GM18907 (cell line): ENCODE data around the gene PZP.
A peak's percentile ranks its signal among the peaks of the same experiment; 100 is the strongest.
"Not testable (repeated sequence)": the region's sequence is repeated elsewhere in the genome, so short reads cannot be mapped to it uniquely, and the experiment has no call there.

Source experiments
- ATAC-seq: cut with Tn5 transposase; IDR thresholded peaks from one replicate; pipeline ENCODE4 v1.9.1; 2021; ENCODE audit warnings: mild to moderate bottlenecking, moderate library complexity; ENCODE audit not compliant: unreplicated experiment

The PZP gene

GRCh38 chr12:9208229-9208628 is at the start of gene PZP:
Gene PZP, minus strand, starts transcription at chr12:9208395. Its CDS starts 54 bp downstream, at chr12:9208341.
- no peak for ATAC-seq

GRCh38 chr12:9256758-9257405 is 48.7 kb upstream of the PZP start:
- no peak for ATAC-seq

- no peak for ATAC-seq
Observed at GRCh38 chr12:9256341-9256740, 48.1 kb upstream of the PZP start.

GRCh38 chr12:9255837-9256236 is 47.6 kb upstream of the PZP start:
- ATAC-seq: no peak

- ATAC-seq: no peak
Observed at GRCh38 chr12:9253464-9253863, 45.3 kb upstream of the PZP start.

GRCh38 chr12:9252791-9253190 is 44.6 kb upstream of the PZP start:
- not testable (repeated sequence) for ATAC-seq

DNA sequence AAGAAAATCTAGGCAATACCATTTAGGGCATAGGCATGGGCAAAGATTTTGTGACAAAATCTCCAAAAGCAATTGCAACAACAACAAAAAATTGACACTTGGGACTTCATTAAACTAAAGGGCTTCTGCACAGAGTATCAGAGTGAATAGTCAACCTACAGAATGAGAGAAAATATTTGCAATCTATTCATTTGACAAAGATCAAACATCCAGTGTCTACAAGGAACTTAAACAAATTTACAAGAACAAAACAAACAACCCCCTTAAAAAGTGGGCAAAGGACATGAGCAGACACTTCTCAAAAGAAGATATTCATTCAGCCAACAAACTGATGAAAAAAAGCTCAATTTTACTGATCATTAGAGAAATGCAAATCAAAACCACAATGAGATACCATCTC is 44.1 kb upstream of the PZP start:
- no peak for ATAC-seq

GRCh38 chr12:9248435-9248834 is 40.2 kb upstream of the PZP start:
- no peak for ATAC-seq

GRCh38 chr12:9244894-9245293 is 36.7 kb upstream of the PZP start:
- ATAC-seq: peak; percentile 64

GRCh38 chr12:9243999-9244649 is 35.9 kb upstream of the PZP start:
- no peak for ATAC-seq

- no peak for ATAC-seq
Observed at GRCh38 chr12:9241301-9241700, 33.1 kb upstream of the PZP start.

- no peak for ATAC-seq
Observed at GRCh38 chr12:9240776-9241175, 32.6 kb upstream of the PZP start.

GRCh38 chr12:9240004-9240635 is 31.9 kb upstream of the PZP start:
- ATAC-seq: not testable (repeated sequence)

DNA sequence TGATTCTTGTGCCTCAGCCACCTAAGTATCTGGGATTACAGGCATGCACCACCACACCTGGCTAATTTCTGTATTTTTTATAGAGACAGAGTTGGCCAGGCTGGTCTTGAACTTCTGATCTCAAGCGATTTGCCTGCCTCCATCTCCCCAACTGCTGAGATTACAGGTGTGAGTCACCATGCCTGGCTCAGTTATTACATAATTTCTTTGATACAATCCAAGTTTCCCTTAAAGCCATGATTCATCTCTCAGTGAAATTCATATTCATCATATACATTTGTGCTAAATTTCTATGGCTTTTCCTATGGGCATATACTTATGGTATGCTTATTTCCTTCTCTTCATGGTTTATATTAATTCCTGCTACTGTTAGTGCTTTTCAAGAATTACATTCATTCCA is 29.1 kb upstream of the PZP start:
- ATAC-seq: no peak

GRCh38 chr12:9235519-9235918 is 27.3 kb upstream of the PZP start:
- ATAC-seq: no peak

GRCh38 chr12:9227950-9228349 is 19.8 kb upstream of the PZP start:
- no peak for ATAC-seq

DNA sequence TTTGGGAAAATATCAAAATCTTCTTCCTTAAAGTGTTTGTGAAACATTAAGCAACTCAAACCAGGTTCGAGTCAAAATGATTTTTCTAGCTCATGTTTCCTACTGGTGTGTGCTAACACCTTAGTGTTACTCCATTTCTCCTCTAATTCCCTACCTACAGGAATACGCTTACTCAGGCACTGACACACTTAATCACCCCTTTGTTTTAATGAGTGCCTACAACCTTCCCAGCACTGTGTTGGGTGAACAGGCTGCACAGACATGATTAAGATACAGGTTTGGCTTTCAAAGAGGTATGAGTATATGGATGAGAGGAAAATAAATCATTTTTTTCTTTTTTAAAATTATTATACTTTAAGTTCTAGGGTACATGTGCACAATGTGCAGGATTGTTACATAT is 15.6 kb upstream of the PZP start:
- no peak for ATAC-seq

- no peak for ATAC-seq
Observed at GRCh38 chr12:9221483-9221882, 13.3 kb upstream of the PZP start.

DNA sequence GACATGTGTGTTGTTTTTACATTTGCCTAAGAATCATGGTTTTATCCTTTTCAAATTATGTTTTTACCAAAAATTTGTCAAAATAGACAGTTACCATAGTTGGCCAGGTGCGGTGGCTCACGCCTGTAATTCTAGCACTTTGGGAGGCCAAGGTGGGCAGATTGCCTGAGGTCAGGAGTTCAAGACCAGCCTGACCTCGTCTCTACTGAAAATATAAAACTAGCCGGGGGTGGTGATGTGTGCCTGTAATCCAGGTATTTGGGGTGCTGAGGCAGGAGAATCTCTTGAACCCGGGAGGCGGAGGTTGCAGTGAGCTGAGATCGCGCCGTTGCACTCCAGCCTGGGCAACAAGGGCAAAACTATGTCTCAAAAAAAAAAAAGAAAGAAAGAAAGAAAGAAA is 12.8 kb upstream of the PZP start:
- not testable (repeated sequence) for ATAC-seq

DNA sequence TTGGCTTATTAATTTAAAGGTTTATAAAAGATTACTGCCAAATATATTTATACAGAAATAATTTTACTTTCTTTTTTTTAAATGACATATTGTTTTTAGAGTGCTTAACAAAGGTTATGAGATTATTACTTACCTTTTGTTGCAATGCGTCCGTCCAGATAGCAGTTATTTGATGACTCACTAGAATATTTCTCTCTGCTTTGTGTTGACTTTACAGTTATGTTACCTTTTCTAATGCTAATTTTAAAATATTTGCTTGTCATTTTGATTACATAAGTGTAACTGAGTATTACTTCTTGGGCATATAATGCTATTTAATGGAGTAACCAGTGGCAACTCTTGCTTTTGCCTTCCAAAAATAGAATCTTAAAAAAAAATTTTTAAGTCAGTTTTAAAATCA is 6.3 kb upstream of the PZP start:
- no peak for ATAC-seq

DNA sequence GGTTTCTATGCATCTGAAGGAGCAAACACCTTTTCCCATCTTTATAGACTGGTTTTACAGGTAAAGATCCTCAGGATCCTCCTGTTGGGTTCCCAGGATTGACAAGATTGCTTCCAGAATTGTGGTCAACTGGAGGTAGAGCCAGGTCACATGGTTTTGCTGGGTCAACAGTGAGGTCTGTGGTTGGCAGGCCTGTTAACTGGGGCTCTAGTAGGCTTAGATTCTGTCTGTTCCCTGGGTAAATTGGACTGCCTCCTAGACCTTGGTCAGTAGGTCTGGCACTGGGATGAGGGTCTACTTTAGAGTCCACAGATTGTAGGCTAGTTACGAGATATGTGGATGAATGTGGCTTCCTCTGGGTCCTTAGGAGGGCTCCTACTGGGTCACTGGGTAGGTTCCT is 3.5 kb upstream of the PZP start:
- no peak for ATAC-seq

- ATAC-seq: no peak
Observed at GRCh38 chr12:9204380-9204779, 3.8 kb downstream of the PZP start.
